GM18951 (cell line): ENCODE data around the gene SLAMF7.
A peak's percentile ranks its signal among the peaks of the same experiment; 100 is the strongest.
"Not testable (repeated sequence)": the region's sequence is repeated elsewhere in the genome, so short reads cannot be mapped to it uniquely, and the experiment has no call there.

ENCODE experiments used
- POLR2A ChIP-seq: IDR thresholded peaks from 4 replicates; pipeline ENCODE4 v1.6.1; 2011; ENCODE audit warnings: mild to moderate bottlenecking; ENCODE audit not compliant: insufficient read length, insufficient read depth; ENCODE audit errors: extremely low read depth
- in situ Hi-C: fragments of 300-500 bp; cut with MboI; formaldehyde crosslinking; loops from one replicate; pipeline ENCODE4 v1.12.0; 2022; ENCODE audit warnings: low sequenced_read_pairs, mixed read lengths, inconsistent platforms; ENCODE audit not compliant: unreplicated experiment

The SLAMF7 gene

DNA sequence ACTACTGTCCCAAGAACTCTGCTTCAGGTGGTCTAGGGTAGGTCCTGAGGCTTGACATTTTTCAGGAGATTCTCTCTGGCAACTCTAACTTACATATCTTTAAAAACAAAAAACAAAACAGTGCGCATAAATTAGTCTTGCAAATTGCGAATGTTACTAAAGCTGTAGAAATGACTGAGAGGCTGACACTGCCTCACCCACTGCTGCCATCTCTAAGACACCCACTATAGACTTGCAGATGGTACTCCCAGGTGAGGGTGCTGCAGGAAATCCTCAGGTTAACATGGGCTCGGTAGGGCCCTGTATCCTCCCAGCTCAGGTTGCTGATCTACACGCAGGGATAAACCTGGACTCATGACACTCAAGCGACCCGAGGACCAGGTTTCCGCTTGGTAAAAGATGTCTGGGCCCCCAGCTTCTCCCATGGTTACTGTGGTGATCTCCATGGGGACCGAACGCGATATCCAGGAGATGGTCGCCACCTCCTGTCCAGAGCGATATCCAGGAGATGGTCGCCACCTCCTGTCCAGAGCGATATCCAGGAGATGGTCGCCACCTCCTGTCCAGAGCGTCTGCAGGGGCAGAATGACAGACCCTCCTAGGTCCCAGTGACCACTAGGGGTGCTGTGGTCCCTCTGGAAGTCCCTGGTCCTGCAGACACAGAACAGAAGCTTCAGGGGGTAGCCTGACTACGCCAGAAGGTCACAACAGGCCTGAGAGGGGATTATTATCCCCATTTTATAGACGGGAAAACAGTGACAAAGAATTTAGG, 40.8 kb downstream of the SLAMF7 start:
- in situ Hi-C loops: no loop called here
- no peak for TF ChIP-seq POLR2A

GRCh38 chr1:160780398-160780755, 41.3 kb downstream of the SLAMF7 start:
- in situ Hi-C loops: no loop called here
- no peak for TF ChIP-seq POLR2A

- in situ Hi-C loops: no loop called here
- no peak for TF ChIP-seq POLR2A
Measured at GRCh38 chr1:160781186-160781766, 42.2 kb downstream of the SLAMF7 start.

GRCh38 chr1:160781914-160782689, 43.1 kb downstream of the SLAMF7 start:
- TF ChIP-seq POLR2A: no peak
- in situ Hi-C loops: no loop called here

- in situ Hi-C loops: not testable (repeated sequence)
Measured at GRCh38 chr1:160782988-160783765, 44.1 kb downstream of the SLAMF7 start.

- no peak for TF ChIP-seq POLR2A
- in situ Hi-C loops: no loop called here
Measured at GRCh38 chr1:160789051-160789701, 50.1 kb downstream of the SLAMF7 start.

GRCh38 chr1:160789702-160790611, 50.9 kb downstream of the SLAMF7 start:
- no peak for TF ChIP-seq POLR2A
- in situ Hi-C loops: no loop called here

GRCh38 chr1:160794376-160794775, 55.3 kb downstream of the SLAMF7 start:
- in situ Hi-C loops: no loop called here
- no peak for TF ChIP-seq POLR2A

GRCh38 chr1:160795951-160796383, 56.9 kb downstream of the SLAMF7 start, which contains the start of gene LY9:
Gene LY9 (plus strand): TSS chr1:160796174. CDS start chr1:160796188, 14 bp downstream.
- peak; percentile 26 for TF ChIP-seq POLR2A
- in situ Hi-C loops: no loop called here

DNA sequence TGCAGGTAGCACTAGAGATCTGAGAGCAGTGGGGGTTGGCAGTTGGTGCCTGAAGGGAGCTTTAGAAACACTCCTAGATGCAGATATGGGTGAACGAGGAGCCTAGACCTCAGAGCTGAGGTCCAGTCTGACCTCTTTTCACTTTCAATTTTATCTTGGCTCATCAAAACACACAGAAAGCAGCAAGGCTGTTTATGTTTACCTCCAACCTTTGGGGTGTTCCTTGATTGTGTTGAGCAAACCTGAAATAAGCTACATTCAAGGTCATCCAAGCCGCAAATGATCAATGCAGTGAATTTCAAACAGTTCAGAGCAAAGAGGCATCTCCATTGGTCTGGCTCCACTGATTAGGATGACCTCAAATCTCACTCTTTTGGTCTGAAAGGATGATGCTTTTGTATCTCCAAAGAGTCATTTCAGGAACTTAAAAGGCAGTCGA, 58.2 kb downstream of the SLAMF7 start:
- no peak for TF ChIP-seq POLR2A
- in situ Hi-C loops: no loop called here

DNA sequence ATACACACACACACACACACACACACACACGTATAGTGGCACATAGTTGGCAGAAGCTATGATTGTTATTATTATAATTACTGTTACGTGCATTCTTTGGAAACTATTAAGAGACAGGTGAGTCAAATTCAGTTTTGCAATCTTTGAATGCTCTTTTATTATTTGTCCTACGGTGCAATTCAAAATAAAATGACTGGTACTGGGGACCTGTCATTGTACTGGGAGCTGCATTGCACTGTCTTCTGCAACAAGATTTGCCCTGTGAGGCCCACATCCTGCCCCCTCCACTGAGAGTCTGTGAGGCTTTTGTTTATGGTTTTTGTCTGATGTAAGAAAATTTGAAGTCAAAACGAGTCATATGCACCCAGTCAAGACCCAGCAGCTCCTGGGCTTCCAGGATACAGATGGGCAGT, 58.8 kb downstream of the SLAMF7 start:
- TF ChIP-seq POLR2A: no peak
- in situ Hi-C loops: no loop called here

DNA sequence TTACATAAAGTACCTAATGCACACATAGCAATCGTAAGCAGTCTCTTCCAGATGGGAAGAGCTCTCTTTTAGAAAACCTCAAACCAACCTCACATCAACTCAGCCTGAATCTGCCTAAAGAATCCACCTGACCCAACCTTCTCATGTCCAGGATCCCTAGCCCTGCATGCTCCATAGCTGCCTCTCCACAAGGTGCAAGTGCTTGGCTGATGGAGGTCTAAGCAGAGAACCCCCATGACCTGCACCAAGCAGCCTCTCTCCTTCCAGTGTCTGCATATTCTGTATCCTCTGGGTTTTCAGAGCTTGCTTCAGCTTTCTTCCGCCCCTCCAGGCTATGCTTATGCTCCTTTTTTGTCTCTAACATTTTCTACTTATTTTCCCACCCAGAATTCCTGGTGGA, 59.4 kb downstream of the SLAMF7 start:
- in situ Hi-C loops: no loop called here
- TF ChIP-seq POLR2A: no peak
